HEK293 (cell line): ENCODE results near the gene TXNDC8.
"Not testable (repeated sequence)": the region's sequence is repeated elsewhere in the genome, so short reads cannot be mapped to it uniquely, and the experiment has no call there.

ENCODE experiments used
- CTCF ChIA-PET: fragments of 350-600 bp; formaldehyde crosslinking; extraction: SDS; loops from one replicate; lab custom pipeline; 2021; ENCODE audit warnings: antibody characterized with exemption; lab: Yijun Ruan, JAX
- POLR2A ChIA-PET: fragments of 300-600 bp; formaldehyde crosslinking; extraction: SDS; loops from one replicate; lab custom pipeline; 2020; ENCODE audit warnings: antibody characterized with exemption, inconsistent platforms; lab: Yijun Ruan, JAX
- H3K27ac ChIP-seq: fragments of 200-500 bp; sonication (Bioruptor generic); 2 replicates; pipeline ENCODE4 v1.5.1; 2014; ENCODE audit warnings: low read depth, low read length, control low read depth, inconsistent platforms; ENCODE audit errors: extremely low read depth
- H3K36me3 ChIP-seq, 2 experiments: fragments of 200-500 bp in 1 of 2; sonication (Bioruptor generic) in 1 of 2; 1 replicate in 1 of 2; 2 replicates in 1 of 2; pipeline ENCODE4 v1.5.1; 2014 to 2017; ENCODE audit warnings: inconsistent platforms in 2 of 2, low read length in 2 of 2; ENCODE audit not compliant: control insufficient read depth in 2 of 2, insufficient read depth in 1 of 2
- H3K4me1 ChIP-seq: fragments of 200-500 bp; sonication (Bioruptor generic); 2 replicates; pipeline ENCODE4 v1.5.1; 2014; ENCODE audit warnings: mild to moderate bottlenecking, low read length, inconsistent platforms; ENCODE audit not compliant: control insufficient read depth, insufficient read depth
- H3K4me3 ChIP-seq: 2 replicates; pipeline ENCODE4 v1.5.1; 2011; ENCODE audit warnings: low read depth, mild to moderate bottlenecking, control low read depth, low read length, moderate library complexity
- H3K9me3 ChIP-seq: fragments of 200-500 bp; sonication (Bioruptor generic); 2 replicates; pipeline ENCODE4 v1.5.1; 2014; ENCODE audit warnings: low read depth, low read length, inconsistent platforms; ENCODE audit not compliant: control insufficient read depth, insufficient read depth
- OSR2 ChIP-seq: fragments of 450-650 bp; formaldehyde crosslinking; IDR thresholded peaks from 2 replicates; pipeline ENCODE4 v1.5.1; 2016; ENCODE audit warnings: missing biosample characterization, missing genetic modification characterization
- SETDB1 ChIP-seq: IDR thresholded peaks from one replicate; pipeline ENCODE4 v1.6.1; 2017; ENCODE audit warnings: mild to moderate bottlenecking, low read length, moderate library complexity, mixed read lengths; ENCODE audit not compliant: insufficient read length
- YY2 ChIP-seq: fragments of 450-650 bp; formaldehyde crosslinking; IDR thresholded peaks from 2 replicates; pipeline ENCODE4 v1.5.1; 2016; ENCODE audit warnings: missing biosample characterization, missing genetic modification characterization
- ZBTB11 ChIP-seq: fragments of 450-650 bp; formaldehyde crosslinking; conservative IDR thresholded peaks from 2 replicates; pipeline ENCODE4 v1.5.1; 2016; ENCODE audit warnings: low read depth, missing biosample characterization, missing genetic modification characterization
- ZBTB17 ChIP-seq: fragments of 450-650 bp; formaldehyde crosslinking; IDR thresholded peaks from 2 replicates; pipeline ENCODE4 v1.5.1; 2016; ENCODE audit warnings: missing biosample characterization, missing genetic modification characterization
- ZBTB21 ChIP-seq: fragments of 450-650 bp; formaldehyde crosslinking; IDR thresholded peaks from 2 replicates; pipeline ENCODE4 v1.5.1; 2017; ENCODE audit warnings: missing biosample characterization, missing genetic modification characterization
- ZNF148 ChIP-seq: fragments of 450-650 bp; formaldehyde crosslinking; IDR thresholded peaks from 2 replicates; pipeline ENCODE4 v1.5.0; 2017; ENCODE audit warnings: missing biosample characterization, missing genetic modification characterization, borderline replicate concordance
- ZNF155 ChIP-seq: fragments of 450-650 bp; formaldehyde crosslinking; IDR thresholded peaks from 2 replicates; pipeline ENCODE4 v1.5.1; 2016; ENCODE audit warnings: missing biosample characterization, missing genetic modification characterization
- ZNF426 ChIP-seq: fragments of 450-650 bp; formaldehyde crosslinking; IDR thresholded peaks from 2 replicates; pipeline ENCODE4 v1.5.1; 2017; ENCODE audit warnings: missing biosample characterization, missing genetic modification characterization, mild to moderate bottlenecking, inconsistent platforms, moderate library complexity
- ZNF530 ChIP-seq: fragments of 450-650 bp; formaldehyde crosslinking; IDR thresholded peaks from 2 replicates; pipeline ENCODE4 v1.5.1; 2016; ENCODE audit warnings: low read depth, missing biosample characterization, missing genetic modification characterization
- ZNF555 ChIP-seq: fragments of 450-650 bp; formaldehyde crosslinking; conservative IDR thresholded peaks from 2 replicates; pipeline ENCODE4 v1.5.1; 2017; ENCODE audit warnings: missing biosample characterization, mild to moderate bottlenecking, missing genetic modification characterization, inconsistent platforms
- ZNF558 ChIP-seq: fragments of 450-650 bp; formaldehyde crosslinking; IDR thresholded peaks from 2 replicates; pipeline ENCODE4 v1.5.1; 2016; ENCODE audit warnings: missing biosample characterization, missing genetic modification characterization
- ZNF596 ChIP-seq: fragments of 450-650 bp; IDR thresholded peaks from 2 replicates; pipeline ENCODE4 v1.5.0; 2018; ENCODE audit warnings: missing biosample characterization, mild to moderate bottlenecking, missing genetic modification characterization, moderate library complexity
- ZNF626 ChIP-seq: fragments of 450-650 bp; sonication (Bioruptor Pico); formaldehyde crosslinking; IDR thresholded peaks from 2 replicates; pipeline ENCODE4 v1.5.1; 2018; ENCODE audit warnings: missing biosample characterization, missing genetic modification characterization, inconsistent platforms
- ZNF654 ChIP-seq: fragments of 450-650 bp; formaldehyde crosslinking; IDR thresholded peaks from 2 replicates; pipeline ENCODE4 v1.5.1; 2016; ENCODE audit warnings: low read depth, missing biosample characterization, missing genetic modification characterization
- ZNF677 ChIP-seq: fragments of 450-650 bp; IDR thresholded peaks from 2 replicates; pipeline ENCODE4 v1.5.0; 2018; ENCODE audit warnings: missing biosample characterization, mild to moderate bottlenecking, missing genetic modification characterization, moderate library complexity
- ZNF830 ChIP-seq: fragments of 450-650 bp; IDR thresholded peaks from 2 replicates; pipeline ENCODE4 v1.5.0; 2018; ENCODE audit warnings: missing biosample characterization, missing genetic modification characterization, low read depth, mild to moderate bottlenecking, moderate library complexity
- ZSCAN30 ChIP-seq: fragments of 450-650 bp; IDR thresholded peaks from 2 replicates; pipeline ENCODE4 v1.5.1; 2018; ENCODE audit warnings: missing biosample characterization, mild to moderate bottlenecking, missing genetic modification characterization, moderate library complexity
- ZXDB ChIP-seq: fragments of 450-650 bp; formaldehyde crosslinking; IDR thresholded peaks from 2 replicates; pipeline ENCODE4 v1.5.1; 2016; ENCODE audit warnings: missing biosample characterization, missing genetic modification characterization
- TF ChIP-seq, protein P1 (sequence below): fragments of 450-650 bp; formaldehyde crosslinking; IDR thresholded peaks from 2 replicates; pipeline ENCODE4 v1.5.1; 2016; ENCODE audit warnings: missing biosample characterization, missing genetic modification characterization

Gene TXNDC8

GRCh38 chr9:110316261-110317075 lies 21.2 kb downstream of the TXNDC8 start (continued):
- TF ChIP-seq, protein P1, sequence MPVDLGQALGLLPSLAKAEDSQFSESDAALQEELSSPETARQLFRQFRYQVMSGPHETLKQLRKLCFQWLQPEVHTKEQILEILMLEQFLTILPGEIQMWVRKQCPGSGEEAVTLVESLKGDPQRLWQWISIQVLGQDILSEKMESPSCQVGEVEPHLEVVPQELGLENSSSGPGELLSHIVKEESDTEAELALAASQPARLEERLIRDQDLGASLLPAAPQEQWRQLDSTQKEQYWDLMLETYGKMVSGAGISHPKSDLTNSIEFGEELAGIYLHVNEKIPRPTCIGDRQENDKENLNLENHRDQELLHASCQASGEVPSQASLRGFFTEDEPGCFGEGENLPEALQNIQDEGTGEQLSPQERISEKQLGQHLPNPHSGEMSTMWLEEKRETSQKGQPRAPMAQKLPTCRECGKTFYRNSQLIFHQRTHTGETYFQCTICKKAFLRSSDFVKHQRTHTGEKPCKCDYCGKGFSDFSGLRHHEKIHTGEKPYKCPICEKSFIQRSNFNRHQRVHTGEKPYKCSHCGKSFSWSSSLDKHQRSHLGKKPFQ (tag by site-specific recombination), result no peak
- TF ChIP-seq ZBTB17 (no peak), ZNF555 (no peak), ZNF830 (no peak), ZBTB21 (tag by site-specific recombination) (no peak), ZNF426 (tag by site-specific recombination) (no peak), ZNF654 (no peak)

GRCh38 chr9:110311978-110312377 lies 25.7 kb downstream of the TXNDC8 start:
- H3K36me3 ChIP-seq, H3K4me3 ChIP-seq, H3K27ac ChIP-seq, H3K4me1 ChIP-seq, POLR2A ChIA-PET, CTCF ChIA-PET, H3K9me3 ChIP-seq: not testable (repeated sequence)
- peak; percentile 37; the same call in 1 of the 2 replicates for TF ChIP-seq ZNF626 (tag by site-specific recombination)
- peak; percentile 95 for TF ChIP-seq SETDB1

DNA sequence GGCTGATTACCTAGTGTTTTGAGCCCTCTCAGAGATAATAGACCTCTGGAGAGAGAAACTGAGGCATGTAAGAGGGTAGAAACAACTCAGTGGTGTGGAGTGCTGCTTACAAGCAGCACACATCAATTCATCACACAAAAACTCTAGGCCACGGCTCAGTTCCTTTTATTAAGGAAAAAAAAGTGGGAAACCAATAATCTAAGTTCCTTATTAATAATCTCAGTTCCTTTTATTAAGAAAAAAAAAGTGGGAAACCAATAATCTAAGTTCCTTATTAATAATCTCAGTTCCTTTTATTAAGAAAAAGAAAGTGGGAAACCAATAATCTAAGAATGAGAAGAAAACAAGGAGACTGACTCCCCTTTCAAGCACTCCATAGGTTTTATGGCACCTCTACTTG lies 28.0 kb downstream of the TXNDC8 start:
- CTCF ChIA-PET, result interaction anchor here (1.2 kb wide), 1 partner anchor 314 kb away, joined by 4 read pairs; no protein-coding TSS in a partner anchor
- TF ChIP-seq ZNF155 (tag by site-specific recombination), result no peak
- TF ChIP-seq ZBTB11 (tag by site-specific recombination), result no peak
- TF ChIP-seq YY2, result no peak
- no peak for TF ChIP-seq ZNF558
- TF ChIP-seq ZNF148 (tag by site-specific recombination), result no peak
- TF ChIP-seq OSR2, result no peak
- no peak for TF ChIP-seq ZNF530 (tag by site-specific recombination)
- no peak for TF ChIP-seq ZXDB
- no peak for TF ChIP-seq ZNF677 (tag by site-specific recombination)
- no peak for TF ChIP-seq ZNF596 (tag by site-specific recombination)
- TF ChIP-seq ZSCAN30, result no peak
- TF ChIP-seq, all 188 proteins: peak for 0
- POLR2A ChIA-PET, result no interaction called here
- no peak overlapping the region for H3K4me3 ChIP-seq
- H3K36me3 ChIP-seq, result no peaks in the 10 kb centered on the region
- no peaks in the 10 kb centered on the region for H3K9me3 ChIP-seq
- H3K27ac ChIP-seq, result no peak overlapping the region
- H3K4me1 ChIP-seq, result no peaks in the 10 kb centered on the region
